Measurements from ENCODE around the gene USP9X.
"Not testable (repeated sequence)": the region's sequence is repeated elsewhere in the genome, so short reads cannot be mapped to it uniquely, and the experiment has no call there.

USP9X gene

GRCh38 chrX:41084893-41085511, at the start of gene USP9X:
Gene USP9X, plus strand, starts transcription at chrX:41085445. Its CDS starts 38,184 bp downstream, at chrX:41123629.
- peak; percentile 85 for DNase-seq (ENCODE audit: low spot score)

GRCh38 chrX:41035582-41035981, 49.7 kb upstream of the USP9X start:
- no peak for DNase-seq (ENCODE audit: low spot score)

- DNase-seq (ENCODE audit: low spot score) = no peak
These were observed 48.4 kb upstream of the USP9X start for GRCh38 chrX:41036668-41037326.

- DNase-seq (ENCODE audit: low spot score) = no peak
These were observed 42.0 kb upstream of the USP9X start for GRCh38 chrX:41043196-41043595.

GRCh38 chrX:41043674-41044345, 41.4 kb upstream of the USP9X start:
- no peak for DNase-seq (ENCODE audit: low spot score)

- DNase-seq (ENCODE audit: low spot score) = no peak
These were observed 39.2 kb upstream of the USP9X start for GRCh38 chrX:41045960-41046567.

- DNase-seq (ENCODE audit: low spot score) = no peak
These were observed 37.2 kb upstream of the USP9X start for GRCh38 chrX:41047878-41048534.

- DNase-seq (ENCODE audit: low spot score) = no peak
These were observed 34.9 kb upstream of the USP9X start for GRCh38 chrX:41050359-41050758.

GRCh38 chrX:41051288-41051687, 34.0 kb upstream of the USP9X start:
- no peak for DNase-seq (ENCODE audit: low spot score)

- no peak for DNase-seq (ENCODE audit: low spot score)
These were observed 29.5 kb upstream of the USP9X start for GRCh38 chrX:41055740-41056139.

GRCh38 chrX:41063276-41063675, 22.0 kb upstream of the USP9X start:
- not testable (repeated sequence) for DNase-seq (ENCODE audit: low spot score)

GRCh38 chrX:41064018-41064417, 21.2 kb upstream of the USP9X start:
- no peak for DNase-seq (ENCODE audit: low spot score)

- no peak for DNase-seq (ENCODE audit: low spot score)
These were observed 18.9 kb upstream of the USP9X start for GRCh38 chrX:41066391-41066790.

GRCh38 chrX:41066969-41067368, 18.3 kb upstream of the USP9X start:
- no peak for DNase-seq (ENCODE audit: low spot score)

GRCh38 chrX:41067721-41068120, 17.5 kb upstream of the USP9X start:
- no peak for DNase-seq (ENCODE audit: low spot score)

- no peak for DNase-seq (ENCODE audit: low spot score)
These were observed 8.5 kb upstream of the USP9X start for GRCh38 chrX:41076742-41077141.

- no peak for DNase-seq (ENCODE audit: low spot score)
These were observed 3.4 kb upstream of the USP9X start for GRCh38 chrX:41081821-41082220.

- DNase-seq (ENCODE audit: low spot score) = no peak
These were observed 2.5 kb upstream of the USP9X start for GRCh38 chrX:41082783-41083182.

- peak; percentile 95 for DNase-seq (ENCODE audit: low spot score)
These were observed 977 bp upstream of the USP9X start for GRCh38 chrX:41084044-41084892.

GRCh38 chrX:41085512-41085877, 250 bp downstream of the USP9X start:
- peak; percentile 58 for DNase-seq (ENCODE audit: low spot score)

GRCh38 chrX:41085878-41086626, 807 bp downstream of the USP9X start:
- peak; percentile 7 for DNase-seq (ENCODE audit: low spot score)

Data from CD4-positive, alpha-beta T cell treated with Interleukin-2 at 100 ng/mL for 4 hours (primary cell).